Measurements from ENCODE around the gene PTPRJ.

The PTPRJ gene

DNA sequence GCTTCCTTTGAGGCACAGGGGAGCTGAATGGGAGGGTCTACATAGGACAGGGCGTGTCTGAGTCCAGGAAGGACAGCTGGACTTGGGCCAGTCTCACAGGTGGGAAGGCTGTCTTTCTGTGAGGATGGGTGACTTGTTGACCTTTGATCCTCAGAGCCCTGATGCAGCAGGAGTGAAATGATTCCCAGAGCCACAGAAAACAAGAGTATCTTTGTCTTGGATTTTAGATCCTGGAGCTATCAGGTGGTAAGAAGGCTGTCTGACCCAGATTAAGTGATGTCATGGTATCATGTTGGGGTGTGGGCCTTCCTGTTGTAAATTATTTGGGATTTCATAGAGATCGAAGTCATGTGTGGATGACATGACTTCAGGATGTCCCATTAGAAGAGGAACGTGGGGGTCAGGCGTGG, 15.0 kb downstream of the PTPRJ start:
- TF ChIP-seq POLR2A (IDR thresholded peaks at IDR 0.05; ENCODE audit: low read length), result no peak
- TF ChIP-seq GATA1 (IDR thresholded peaks at IDR 0.05; ENCODE audit: low read depth, low read length), result no peak
- no peak for DNase-seq

DNA sequence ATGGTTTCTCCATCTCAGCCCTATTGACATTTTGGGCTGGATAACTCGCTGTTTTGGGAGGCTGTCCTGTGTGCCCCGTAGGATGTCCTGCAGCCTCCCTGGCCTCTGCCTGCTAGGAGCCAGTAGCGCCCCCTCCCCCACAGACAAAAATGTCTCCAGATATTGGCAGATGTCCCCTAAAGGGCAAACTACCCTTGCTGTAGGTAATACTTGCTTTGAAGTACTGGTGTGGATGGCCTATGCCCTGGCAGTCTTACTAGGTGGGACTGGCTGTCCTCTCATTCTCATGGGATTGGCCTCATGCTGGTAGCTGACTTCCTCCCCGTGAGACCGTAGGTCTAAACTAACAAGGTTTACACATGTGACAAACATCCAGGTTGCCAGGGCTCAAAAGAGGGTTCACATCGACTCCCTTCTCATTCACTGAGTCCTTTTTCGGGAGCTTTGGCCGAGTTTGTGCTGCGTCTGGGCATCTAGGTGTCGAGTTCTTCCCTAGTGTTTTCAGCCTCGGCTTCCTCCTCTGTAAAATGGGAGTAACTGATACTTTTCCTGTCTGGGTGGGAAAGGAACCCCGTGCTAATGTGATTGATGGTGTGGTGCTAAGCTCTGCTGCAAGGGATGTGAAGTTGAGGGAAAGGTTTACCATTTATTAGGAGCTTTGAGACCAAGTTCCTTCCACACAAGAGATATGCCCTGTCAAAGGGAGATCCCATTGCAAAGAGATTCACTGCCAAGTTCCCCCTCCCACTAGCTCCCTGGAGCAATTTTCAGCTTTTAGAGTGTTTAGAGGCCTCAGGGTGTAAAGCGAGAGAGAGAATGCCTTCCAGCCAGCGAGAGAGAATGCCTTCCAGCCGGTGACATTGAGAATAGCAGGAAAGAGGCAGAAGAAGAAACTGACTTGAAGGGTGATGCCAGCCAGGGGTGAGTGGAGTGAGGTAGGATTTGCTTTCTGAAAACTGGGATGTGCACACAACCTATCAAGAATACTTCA, 17.0 kb downstream of the PTPRJ start:
- no peak for DNase-seq
- TF ChIP-seq GATA1 (IDR thresholded peaks at IDR 0.05; ENCODE audit: low read depth, low read length) (no peak), POLR2A (IDR thresholded peaks at IDR 0.05; ENCODE audit: low read length) (no peak)

DNA sequence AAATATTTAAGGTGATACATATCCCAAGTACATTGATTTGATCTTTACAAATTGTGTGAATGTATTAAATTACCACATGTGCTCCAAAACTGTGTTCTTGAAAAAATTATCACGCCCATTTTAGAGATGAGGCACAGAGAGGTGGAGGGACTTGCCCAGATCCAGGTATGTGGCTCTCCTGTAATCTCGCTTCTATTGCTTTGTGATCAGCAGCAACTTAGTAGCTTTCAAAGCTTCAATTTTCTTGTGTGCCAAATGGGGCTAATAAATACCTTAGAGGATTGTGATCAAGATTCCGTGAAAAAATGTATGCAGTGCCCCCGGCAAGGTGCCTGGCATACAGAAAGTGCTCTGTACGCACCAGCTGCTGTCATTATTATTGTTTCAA, 18.0 kb downstream of the PTPRJ start:
- TF ChIP-seq POLR2A (IDR thresholded peaks at IDR 0.05; ENCODE audit: low read length) (no peak), GATA1 (IDR thresholded peaks at IDR 0.05; ENCODE audit: low read depth, low read length) (no peak)
- DNase-seq, result no peak

DNA sequence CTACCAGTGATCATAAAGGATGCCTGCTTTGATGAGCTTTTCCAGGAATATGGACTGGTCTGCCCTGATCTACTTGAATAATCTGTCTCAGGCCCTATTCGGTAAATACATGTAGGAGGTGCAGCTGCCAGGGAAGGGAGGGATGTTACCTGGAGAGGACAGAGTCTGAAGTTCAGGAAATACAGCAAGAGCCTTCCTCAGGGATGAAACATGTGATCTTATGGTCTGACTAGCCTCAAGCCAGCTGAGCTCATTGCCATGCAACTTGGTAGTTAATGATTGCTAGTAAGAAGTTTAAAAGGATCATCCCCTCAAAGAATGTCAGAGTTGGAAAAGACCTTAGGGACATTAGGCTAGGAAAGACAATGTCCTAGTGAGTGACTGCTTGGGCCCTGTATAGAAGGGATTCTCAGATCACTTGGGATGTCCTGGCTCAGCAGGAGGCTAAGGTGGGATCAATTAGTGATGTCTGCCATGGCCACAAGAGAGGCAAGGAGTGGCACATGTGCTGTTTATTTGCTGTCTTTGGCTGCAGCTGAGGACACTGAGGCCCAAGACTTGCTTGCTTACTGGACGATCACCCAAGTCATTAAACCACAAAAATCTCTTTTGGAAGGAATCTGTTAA, 18.5 kb downstream of the PTPRJ start:
- DNase-seq, result no peak

DNA sequence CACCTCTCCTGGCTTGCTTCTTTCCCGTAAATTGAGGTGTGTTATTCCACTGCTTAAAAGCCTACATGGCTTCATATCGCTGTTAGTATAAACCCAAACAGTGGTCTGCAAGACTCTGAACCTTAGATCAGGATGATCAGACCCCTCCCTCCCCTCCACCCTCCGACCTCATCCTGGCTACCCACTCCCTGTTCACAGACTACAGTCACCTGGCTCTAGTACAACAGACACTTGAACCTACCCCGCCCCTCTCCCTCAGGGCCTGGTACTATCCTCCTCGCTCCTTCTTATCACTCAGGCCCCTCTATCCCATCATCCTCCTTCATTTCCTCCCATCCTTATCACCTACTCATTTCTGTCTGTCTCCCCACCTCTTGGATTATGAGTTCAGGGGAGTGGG, 20.1 kb downstream of the PTPRJ start:
- peak; percentile 20 to 30 for DNase-seq
- no peak for TF ChIP-seq POLR2A (IDR thresholded peaks at IDR 0.05; ENCODE audit: low read length)
- no peak for TF ChIP-seq GATA1 (IDR thresholded peaks at IDR 0.05; ENCODE audit: low read depth, low read length)

More for the DNA sequence above, 18.5 kb downstream of the PTPRJ start:
- no peak for TF ChIP-seq GATA1 (IDR thresholded peaks at IDR 0.05; ENCODE audit: low read depth, low read length)
- no peak for TF ChIP-seq POLR2A (IDR thresholded peaks at IDR 0.05; ENCODE audit: low read length)

DNA sequence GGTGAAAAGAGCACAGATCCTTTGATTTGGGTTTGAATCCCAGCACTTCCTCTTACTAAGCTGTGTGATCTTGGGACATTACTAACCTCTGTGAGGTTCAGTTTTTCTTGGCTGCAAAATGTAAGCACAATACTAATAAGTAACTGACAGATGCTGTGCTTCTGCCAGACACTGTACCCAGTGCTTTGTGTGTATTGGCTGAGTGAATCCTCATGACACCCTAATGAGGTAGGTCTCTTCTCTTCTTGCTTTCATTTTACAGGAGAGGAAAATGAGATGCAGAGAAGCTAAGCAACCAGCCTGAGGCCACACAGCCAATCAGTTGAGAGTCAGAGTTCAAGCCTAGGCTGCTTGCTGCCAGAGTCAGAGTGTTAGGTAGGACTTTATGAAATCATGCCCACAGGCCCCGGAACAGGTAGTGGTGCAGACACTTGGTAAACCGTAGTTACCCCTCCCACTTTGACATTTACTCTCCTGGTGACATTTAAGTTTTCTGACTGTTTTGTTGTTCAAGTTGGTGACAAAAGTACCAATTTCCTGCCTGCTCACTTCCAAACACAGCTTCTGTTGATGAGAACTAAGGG, 21.2 kb downstream of the PTPRJ start:
- no peak for TF ChIP-seq GATA1 (IDR thresholded peaks at IDR 0.05; ENCODE audit: low read depth, low read length)
- no peak for TF ChIP-seq POLR2A (IDR thresholded peaks at IDR 0.05; ENCODE audit: low read length)
- DNase-seq, result peak in 1 of 2 experiments; percentile 30

DNA sequence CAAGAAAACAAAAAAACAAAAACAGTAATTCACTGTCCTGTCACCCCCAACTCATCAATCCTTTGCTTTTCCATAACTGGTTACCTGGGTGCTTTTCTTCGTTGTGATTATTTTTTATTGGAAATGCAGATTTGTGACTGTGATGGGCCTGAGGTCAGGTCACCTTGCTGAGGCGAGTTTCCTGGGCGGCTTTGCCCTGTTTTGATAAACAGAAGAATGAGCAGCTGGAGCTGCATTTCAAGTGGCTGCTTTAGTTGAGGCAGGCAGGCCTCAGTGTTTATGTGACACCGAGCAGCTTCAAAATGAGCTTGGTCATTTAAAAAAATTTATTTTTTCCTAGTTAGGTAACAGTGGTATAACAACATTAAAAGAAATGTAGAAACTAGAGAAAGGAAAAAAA, 22.2 kb downstream of the PTPRJ start:
- TF ChIP-seq POLR2A (IDR thresholded peaks at IDR 0.05; ENCODE audit: low read length) (no peak), GATA1 (IDR thresholded peaks at IDR 0.05; ENCODE audit: low read depth, low read length) (no peak)

DNA sequence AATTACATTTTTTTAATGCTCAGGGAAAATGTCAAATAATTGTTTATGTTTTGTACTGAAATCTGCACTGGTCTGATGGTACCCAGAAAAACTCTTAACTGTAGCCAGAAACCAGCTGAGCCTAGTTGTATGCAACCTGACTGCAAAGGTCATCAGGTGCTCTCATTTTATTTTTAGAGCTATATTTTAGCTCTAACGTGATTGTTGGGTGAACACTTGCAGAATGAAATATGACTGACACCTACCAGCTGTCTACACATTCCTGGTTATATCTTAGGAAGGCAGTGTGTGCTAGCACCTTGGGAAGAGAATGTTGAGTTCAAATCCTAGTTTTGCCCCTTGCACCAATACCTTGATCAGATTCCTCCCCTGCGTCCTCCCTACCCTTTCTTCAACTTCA, 23.6 kb downstream of the PTPRJ start:
- no peak for TF ChIP-seq POLR2A (IDR thresholded peaks at IDR 0.05; ENCODE audit: low read length)
- TF ChIP-seq GATA1 (IDR thresholded peaks at IDR 0.05; ENCODE audit: low read depth, low read length), result no peak
- no peak for DNase-seq

More for the DNA sequence above, 22.2 kb downstream of the PTPRJ start:
- no peak for DNase-seq

DNA sequence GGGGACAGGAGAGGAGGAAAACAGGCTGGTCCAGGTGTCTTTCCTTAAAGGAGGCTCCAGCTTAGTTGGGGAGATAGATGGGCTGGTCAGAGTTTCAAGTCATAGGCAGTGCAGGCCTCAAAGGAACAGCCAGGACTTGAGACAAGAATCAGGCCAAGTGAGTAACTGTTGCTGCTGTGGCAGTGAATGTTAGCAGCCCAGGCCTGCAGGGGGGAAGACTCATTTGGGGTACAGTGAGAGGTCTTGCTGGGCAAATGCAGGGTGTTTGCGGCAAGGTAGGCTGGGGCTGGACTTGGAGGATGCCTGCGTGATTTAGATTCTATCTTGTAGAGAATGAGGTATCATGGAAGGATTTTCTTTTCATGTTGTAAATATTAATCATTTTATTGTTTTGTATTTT, 24.1 kb downstream of the PTPRJ start:
- DNase-seq, result peak; percentile 25 to 39

DNA sequence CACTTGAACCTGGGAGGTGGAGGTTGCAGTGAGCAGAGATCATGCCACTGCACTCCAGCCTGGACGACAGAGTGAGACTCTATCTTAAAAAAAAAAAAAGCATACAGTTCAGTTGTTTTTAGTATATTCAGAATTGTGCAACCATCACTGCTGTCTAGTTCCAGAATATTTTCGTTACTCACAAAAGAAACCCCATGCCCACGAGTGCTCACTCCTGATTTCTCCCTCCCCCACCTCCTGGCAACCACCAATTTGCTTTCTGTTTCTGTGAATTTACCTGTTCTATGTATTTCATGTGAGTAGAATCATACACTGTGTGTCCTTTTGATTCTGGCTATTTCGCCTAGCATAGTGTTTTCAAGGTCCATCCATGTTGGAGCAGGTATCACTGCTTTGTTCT, 24.8 kb downstream of the PTPRJ start:
- TF ChIP-seq GATA1 (IDR thresholded peaks at IDR 0.05; ENCODE audit: low read depth, low read length) (no peak), POLR2A (IDR thresholded peaks at IDR 0.05; ENCODE audit: low read length) (no peak)
- peak in 1 of 2 experiments; percentile 53 for DNase-seq

More for the DNA sequence above, 24.1 kb downstream of the PTPRJ start:
- TF ChIP-seq POLR2A (IDR thresholded peaks at IDR 0.05; ENCODE audit: low read length) (no peak), GATA1 (IDR thresholded peaks at IDR 0.05; ENCODE audit: low read depth, low read length) (no peak)

DNA sequence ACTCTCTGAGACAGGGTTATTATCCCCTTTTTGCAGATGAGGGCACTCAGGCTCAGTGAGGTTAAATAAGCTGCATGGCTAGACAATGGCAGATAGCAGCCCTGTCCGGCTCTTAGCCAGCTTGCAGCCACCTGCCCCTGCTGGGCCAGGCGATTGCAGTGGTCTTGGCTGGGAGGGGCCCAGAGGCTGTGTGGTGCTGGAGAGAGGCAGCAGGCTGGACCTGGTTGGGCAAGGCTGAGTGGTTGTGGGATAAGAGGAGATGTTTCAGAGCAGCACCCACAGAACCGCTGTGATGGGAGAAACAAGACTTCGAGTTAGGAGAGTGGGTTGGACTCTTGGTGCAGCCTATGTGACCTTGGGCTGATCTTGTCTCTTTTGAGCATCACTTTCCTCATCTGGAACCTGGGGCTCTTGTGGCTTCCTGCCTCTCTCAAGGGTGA, 25.5 kb downstream of the PTPRJ start:
- TF ChIP-seq POLR2A (IDR thresholded peaks at IDR 0.05; ENCODE audit: low read length) (no peak), GATA1 (IDR thresholded peaks at IDR 0.05; ENCODE audit: low read depth, low read length) (no peak)
- DNase-seq, result peak; percentile 85 to 92

DNA sequence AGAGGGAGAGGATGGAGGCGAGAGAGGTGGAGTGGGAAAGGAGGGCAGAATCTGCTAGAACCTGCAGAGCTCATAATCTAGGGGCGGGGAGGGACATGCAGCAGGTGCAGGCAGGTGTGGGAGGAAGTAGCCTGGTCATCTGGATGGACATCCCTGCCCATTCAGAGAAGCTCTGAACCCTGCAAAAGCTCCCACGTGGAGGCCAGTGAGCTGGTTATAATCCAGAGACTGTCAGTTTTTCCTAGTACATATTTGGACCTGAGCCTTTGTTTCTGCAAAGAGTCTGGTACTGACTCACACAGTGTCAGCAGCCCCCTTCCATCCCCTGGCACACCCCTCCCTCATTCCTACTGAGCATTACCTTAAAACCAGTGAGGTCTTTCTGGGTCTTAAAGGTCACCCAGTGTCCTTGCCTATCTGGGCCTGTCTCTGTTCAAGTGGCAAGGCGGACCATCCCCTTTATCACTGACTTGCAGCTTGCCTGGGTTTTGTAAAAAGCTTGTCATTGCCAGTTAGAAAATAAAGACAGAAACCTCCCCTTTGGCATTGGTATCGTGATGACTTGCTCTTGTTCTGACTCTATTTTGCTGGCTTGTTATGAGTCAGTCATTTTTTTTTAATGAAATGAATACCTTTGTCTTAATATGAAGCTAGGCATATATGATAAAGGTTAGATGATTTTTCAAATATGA, 26.1 kb downstream of the PTPRJ start:
- DNase-seq, result peak; percentile 94 to 98
- TF ChIP-seq POLR2A (IDR thresholded peaks at IDR 0.05; ENCODE audit: low read length) (no peak), GATA1 (IDR thresholded peaks at IDR 0.05; ENCODE audit: low read depth, low read length) (no peak)

DNA sequence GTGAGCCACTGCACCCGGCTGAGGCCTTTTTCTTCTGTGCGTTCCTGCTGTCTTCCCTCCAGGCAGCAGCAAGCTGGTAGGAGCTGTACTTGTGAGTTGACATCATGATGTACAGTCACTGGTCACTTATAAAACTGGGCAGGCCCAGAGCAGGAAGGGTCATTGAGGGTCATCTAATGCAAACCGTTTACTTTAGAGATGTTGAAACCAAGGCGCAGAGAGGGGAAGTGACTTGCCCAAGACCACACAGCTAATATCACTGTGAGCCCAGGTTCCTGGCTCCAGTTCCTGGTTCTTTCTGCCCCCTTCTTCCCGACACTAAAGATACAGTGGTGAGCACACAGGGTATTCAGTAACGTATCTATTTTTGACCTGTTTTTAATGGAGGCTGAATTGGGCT, 27.3 kb downstream of the PTPRJ start:
- no peak for TF ChIP-seq GATA1 (IDR thresholded peaks at IDR 0.05; ENCODE audit: low read depth, low read length)
- TF ChIP-seq POLR2A (IDR thresholded peaks at IDR 0.05; ENCODE audit: low read length), result no peak
- DNase-seq, result peak; percentile 38 to 45

DNA sequence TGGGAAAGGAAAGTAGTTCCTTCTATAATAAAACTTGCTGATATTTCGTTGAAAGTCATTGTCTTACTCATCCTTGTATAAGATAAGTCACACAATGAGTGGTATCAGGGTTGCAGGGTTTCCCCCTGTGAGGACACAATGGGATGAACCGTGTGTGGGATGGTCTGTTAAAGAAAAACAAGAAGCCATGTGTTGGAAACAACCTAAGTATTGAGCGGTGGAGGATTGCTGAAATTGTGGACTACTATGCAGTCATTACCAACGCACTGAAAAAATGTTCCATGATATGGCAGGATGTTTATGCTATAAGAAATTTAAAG, 28.6 kb downstream of the PTPRJ start:
- TF ChIP-seq GATA1 (IDR thresholded peaks at IDR 0.05; ENCODE audit: low read depth, low read length) (no peak), POLR2A (IDR thresholded peaks at IDR 0.05; ENCODE audit: low read length) (no peak)
- DNase-seq, result peak; percentile 19 to 36

Measured in erythroblast (primary cell).